ENCODE data around the gene PXMP2.
"Not testable (repeated sequence)": the region's sequence is repeated elsewhere in the genome, so short reads cannot be mapped to it uniquely, and the experiment has no call there.

Gene PXMP2

DNA sequence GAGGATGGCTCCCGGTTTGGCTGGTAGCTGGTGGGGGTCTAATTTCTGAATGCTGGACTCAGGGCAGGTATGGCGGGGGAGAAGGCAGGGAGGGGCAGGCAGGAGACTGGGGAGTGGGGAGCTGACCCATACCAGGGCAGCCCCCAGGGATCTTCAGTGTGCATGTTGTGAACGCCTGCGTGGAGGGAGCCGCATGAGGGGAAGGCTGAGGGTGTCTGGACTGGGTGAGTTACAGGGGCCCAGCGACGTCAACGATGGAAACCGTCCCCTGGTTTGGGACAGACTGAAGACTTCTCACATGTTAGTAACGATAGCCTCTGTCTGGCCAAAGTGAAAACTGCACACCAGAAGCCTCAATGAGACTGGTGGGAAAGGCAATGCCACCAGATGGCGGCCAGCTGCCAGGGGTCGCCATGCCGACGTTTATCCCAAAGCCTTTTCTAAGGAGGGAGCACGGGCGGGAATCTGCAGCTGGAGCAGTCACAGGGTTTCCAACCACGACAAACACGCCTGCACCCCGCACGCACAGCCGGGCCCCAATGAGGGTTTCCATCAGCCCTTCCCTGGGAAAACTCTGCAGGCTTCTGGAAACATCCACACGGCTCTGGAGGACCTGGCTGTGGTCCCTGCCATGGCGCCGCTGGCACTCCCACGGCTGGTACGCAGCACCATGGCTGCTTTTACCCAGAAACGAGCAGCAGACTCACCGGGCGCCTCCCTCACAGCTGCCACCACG lies 37.3 kb downstream of the PXMP2 start:
- DNase-seq = no peak

DNA sequence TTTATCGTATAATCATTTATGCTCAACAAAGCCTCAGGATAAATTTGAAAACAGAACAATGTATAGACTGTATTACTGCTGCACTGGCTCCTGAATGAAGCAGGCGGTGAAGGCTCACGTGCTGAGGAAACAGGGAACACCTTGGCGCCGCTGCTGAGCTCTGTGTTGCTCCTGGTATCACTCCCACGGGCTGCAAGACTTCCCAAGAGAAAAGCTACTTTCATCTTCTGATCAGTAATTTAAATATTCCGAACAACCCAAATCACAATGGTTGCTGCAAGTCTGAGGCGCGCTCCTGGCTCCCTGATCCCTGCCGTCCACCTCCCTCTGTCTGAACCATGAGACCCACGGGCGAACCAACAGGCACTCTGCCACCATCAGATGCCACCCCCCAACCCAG lies 39.0 kb downstream of the PXMP2 start:
- DNase-seq = no peak

DNA sequence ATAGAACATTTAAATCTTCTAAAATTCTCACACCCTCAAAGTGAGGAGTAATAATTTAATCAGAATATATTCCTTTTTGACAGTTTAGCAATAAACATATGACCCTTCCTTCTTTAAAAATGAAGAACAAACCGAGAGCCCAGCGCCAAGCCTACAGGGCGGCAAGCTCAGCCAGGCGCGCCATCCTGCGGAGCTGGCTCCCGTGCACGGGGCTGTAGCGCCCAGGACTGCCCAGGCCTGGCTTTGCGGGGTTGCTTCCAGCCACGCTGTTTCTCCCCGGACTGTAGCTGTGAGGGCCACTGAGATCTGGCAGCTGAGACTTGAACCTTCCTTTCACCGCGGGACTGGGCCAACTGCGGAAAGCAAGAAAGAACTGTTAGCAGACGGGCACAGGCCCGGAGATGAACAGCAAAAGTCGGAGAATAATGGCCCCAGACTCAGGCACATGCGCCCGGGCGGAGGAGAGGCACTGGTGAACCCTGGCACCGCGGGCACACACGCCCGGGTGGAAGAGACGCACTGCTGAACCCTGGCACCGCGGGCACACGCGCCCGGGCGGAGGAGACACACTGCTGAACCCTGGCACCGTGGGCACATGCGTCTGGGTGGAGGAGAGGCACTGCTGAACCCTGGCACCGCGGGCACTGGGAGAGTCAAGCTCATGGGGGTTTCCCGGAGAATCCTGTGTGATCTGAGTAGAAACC lies 39.9 kb downstream of the PXMP2 start:
- DNase-seq = no peak

DNA sequence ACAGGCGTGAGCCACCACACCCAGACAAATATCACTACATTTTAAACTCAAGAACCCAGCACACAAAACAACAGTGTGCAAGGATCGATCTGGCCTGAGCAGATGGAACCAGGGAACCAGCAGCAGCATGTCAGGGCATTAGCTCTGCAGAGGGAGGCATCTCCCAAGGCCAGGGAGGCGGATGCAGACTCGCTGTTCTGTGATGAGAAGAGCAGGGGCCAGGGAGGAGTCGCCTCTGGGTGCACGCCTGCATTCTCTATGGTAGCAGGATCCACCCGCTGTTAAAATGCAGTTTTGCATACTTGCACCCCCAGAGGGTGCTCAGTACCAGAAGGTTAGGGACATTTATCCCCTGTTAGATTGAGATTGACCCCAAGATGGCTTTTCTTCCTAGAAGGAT lies 41.1 kb downstream of the PXMP2 start:
- no peak for DNase-seq

DNA sequence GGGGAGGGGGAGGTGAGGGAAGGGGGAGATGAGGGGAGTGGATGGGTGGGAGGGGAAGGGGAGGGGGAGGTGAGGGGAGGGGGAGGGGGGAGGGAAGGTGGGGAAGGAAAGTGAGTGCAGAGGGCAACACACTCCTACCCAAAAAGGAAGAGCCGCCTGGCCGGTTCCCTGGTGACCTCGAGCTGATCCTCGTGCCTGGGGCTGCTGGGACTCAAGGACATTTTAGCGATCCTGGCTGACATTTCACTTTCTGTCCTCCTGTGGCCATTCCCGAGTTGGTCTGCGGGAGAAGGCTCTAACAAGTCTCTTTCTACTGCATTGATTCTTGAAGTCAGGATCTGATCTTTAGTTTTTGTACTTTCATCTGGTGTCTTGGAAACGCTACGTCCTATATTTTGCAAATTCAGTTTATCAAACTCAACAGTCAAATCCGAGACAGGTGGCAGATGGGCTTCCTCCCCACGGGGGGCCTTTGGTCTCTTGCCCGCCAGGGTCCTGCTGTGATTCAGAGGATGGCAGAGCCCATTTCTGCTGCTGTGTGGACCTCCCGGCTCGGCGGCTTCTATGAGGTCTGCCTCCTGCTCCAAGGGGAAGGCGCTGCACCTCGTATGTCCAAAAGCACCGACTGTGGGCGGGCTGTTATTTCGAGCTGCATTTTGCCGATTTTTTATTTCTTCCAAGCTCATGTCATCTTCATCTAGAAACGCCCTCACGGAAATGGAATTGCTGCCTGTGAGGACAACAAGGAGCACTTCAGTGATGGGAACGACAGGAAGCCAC lies 42.3 kb downstream of the PXMP2 start:
- no peak for DNase-seq

DNA sequence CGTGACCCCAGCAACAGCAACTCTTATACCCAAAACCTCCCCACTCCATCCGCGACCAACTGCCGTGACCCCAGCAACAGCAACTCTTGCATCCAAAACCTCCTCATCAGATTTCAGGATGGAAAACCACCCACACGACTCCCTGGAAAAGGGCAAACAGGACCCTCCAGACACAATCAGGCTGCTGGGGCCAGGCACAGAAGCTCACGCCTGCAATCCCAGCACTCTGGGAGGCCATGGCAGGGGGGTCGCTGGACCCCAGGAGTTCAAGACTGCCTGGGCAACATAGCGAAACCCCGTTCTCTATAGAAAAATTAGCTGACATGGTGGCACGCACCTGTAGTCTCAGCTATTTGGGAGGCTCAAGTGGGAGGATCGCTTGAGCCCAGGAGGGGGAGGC lies 43.0 kb downstream of the PXMP2 start:
- no peak for DNase-seq

DNA sequence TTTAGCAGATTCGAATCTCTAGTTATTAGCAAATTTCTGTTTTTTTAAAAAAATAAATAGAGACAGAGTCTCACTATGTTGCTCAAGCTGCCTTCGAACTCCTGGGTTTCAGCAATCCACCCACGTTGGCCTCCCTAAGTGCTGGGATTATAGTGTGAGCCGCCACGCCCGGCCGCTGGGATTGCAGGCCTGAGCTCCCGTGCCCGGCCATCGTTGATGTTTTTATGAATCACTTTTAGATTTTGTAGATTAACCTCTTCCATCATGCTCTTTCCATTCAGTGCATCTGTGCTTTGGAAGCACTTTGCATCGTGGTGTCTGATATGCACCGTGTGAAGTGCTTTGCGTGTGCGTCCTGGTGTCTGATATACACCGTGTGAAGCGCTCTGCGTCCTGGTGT lies 44.2 kb downstream of the PXMP2 start:
- DNase-seq = no peak

DNA sequence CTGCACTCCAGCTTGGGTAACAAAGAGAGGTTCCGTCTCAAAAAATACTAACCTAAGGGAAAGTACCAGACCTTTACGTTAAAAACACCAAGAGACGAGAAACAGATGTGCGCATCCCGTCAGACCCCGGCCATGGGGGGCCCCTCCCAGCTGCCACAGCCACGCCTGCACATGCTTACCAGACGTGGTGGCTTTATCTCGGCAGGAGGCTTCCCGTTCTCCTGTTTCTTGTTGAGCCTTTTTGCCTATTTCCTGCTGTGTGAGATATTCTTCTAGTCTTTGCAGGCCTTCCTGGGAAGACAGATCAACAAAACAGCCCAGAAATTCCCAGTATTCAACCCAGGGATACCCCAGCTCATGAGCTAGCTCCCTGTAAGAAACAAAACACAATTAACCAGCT lies 46.8 kb downstream of the PXMP2 start:
- no peak for DNase-seq

DNA sequence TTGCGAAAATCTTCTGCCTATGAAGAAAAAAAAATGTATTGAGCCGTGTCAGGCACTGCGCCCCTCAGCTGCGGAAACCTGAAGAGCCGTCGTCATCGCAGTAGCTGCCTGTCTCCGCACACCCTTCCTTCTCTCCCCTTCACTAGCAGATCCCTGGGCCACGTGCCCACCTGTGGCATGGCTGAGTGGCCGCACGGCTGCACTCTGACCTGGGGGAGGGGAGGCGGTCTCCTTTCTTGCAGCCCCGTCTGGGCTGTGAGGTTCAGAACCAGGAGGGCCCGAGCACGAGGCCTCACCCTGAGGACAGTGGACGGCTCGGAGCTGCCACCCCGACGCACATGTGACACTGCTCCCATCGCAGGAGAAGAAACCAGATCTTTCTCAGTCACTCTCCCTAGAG lies 48.1 kb downstream of the PXMP2 start:
- DNase-seq = no peak

DNA sequence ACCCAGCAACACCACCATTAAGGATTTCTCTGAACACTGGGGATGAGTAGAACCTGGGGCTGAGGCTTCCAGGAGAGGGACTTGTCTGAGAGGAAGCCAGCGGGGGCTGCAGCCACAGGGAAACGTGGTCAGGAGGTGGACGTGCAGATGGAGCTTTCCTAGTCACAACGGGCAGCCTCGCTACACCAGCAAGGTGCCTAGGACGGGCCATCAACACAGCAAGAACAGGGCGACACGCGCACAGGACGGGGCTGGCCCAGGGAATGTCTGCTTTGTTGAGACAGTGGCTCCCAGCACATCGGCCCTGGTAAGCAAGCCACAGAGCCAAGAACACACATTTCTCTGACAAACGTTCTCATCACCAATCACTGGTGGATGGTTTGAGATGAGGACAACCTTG lies 49.0 kb downstream of the PXMP2 start:
- no peak for DNase-seq

DNA sequence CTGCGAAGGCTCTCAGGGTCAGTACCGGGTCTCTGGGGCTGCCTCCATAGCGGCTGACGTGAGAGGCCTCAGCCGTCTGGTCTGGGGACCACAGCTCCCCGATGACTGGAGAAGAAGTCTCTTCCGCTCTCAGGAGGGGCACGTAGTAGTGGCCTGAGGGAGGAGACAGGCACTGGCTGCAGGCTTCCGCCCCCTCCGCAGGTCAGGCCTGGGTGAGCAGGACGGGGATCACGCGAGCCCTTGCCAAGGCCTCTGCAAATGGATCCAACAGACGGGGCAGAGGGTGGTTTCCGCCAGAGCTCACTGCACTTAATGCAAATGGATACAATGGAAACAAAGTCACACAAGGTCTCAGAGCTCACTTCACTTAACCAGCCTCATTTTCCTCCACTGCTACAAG lies 49.5 kb downstream of the PXMP2 start:
- DNase-seq = no peak

DNA sequence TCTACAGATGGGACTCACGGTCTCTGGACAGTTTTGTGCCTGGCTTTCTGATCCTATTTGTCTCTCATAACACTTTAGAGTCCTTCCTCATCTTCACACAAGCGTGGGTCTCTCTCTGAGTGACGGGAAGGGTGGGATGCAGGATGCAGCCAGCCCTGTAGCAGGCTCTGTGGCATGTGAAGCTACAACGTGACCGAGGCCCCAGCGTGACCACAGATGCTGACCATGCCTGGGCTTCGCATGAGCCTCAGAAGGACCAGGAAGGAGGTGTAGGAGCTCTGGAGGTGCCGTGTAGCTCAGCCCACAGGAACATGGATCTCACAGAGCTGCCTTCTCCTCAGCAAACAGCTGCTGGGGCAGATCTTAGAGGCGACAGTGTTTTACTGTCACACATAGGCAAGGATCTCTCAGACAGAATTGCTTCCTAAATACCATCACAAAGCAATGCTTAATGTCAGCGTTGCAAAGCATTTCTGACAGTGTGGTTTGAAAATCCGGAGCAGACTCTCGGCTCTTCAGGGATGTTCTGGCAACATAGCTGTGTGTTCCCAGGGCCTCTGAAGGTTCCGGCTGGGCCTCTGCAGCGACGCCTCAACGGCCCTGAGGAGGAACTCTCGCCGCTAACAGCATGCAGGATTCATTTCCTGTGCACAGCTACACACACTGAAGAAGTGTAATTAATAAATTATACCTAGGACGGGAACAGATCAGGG lies 52.4 kb downstream of the PXMP2 start:
- no peak for DNase-seq

DNA sequence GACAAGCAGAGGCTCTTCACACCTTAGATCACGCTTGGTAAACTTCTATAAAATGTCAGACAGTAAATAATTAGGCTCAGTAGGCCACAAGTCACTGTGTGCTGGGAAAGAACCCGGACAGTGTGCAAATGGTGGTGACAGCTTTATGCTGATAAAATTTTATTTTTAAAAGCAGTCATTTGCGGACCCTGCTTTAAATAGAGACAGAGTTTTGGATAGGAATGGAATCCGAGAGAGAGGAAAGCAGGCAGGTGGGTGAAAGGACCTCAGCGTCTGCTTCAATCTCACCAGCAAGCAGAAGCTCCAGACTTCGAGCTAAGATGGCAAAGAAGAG lies 52.9 kb downstream of the PXMP2 start:
- no peak for DNase-seq

DNA sequence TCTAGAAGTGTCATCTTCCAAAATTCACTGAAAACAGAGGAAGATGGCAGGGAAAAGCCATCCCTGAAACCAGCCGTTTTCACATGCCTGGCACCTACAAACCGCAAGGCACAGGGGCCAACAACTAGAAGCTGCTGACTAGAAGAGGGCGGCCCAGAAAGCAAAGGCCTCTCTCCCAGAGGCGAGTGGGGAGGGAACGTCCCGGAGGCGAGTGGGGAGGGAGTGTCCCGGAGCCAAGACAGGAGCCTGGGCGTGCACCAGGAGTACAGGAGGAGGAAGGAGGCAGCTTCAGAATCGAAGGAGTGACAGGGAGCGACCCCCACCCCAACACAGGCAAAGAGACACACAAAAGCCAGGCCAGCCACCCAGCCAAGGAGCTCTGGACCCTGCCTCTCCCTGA lies 53.3 kb downstream of the PXMP2 start:
- DNase-seq = no peak

DNA sequence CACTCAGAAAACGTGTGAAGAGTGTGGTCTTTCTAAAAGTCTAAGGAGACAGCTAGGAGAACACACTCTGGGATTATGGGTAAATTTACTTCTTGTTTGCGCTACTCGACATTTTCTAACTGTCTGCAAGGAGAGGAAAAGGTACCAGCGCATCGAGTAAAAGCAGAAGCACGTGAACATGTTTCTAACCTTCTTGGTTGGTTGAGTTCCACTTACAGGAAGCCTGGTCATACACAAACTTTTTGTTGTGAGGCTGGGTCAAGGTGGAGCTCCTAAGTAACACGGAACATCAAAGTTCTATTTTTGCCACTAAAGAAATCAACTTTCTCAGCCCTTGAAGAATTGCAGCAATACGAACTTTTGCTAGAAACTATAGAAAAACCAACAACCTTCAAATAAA lies 54.2 kb downstream of the PXMP2 start:
- no peak for DNase-seq

DNA sequence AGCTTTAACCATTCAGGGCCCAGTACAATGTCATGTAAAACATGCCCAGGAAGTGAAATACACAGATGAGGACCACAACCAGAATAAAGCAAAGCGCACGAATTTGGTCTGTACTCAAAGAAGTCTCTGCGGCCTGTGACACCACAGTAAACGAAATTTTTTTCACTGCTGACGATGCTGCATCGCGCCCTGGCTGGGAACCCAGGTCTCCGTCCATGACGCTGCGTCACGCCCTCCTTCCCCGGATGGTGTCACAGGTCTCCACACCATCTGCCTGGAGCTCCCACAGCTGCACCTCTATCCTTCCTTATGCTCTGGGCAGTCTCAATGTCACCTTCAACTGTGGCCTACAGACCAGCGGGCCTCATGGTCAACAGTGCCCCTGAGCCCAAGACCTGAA lies 56.4 kb downstream of the PXMP2 start:
- DNase-seq = no peak

DNA sequence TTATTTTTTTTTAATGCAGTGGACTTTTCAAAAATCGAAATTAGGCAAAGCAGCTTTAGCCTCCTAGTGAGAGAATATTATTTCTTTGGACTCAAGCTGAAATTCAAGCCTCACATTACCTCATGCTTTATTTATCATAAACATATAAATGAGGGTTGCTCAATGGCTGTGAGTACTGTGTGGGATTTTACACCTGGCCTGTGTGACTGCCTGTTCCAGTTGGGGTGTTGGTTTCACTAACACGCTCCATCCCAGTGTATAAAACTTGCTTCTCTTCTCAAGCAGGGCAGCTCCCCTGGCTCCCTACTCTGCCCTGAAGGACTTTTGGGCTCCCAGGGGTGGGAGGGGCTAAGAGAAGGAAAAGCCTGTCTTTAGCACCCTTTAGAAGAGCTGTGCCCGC lies 59.2 kb downstream of the PXMP2 start:
- no peak for DNase-seq

DNA sequence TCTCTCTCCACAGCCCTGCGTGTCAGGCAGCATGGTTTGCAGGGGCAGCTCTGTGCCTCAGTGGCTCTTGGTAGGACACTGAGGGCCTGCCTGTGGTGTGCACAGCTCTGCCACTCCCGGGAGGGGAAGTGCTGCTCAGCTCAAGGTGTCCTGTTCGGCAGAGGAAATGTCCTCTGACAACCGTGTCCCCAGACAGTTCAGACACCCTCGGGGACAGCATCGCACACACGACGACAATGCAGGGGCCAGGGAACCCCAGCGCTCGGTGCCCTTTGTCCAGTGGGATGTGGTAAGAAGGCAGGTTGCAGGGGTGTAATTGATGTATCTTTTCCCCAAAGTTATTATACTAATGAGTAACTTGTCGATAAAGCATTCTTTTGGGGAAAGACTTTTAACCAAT lies 60.0 kb downstream of the PXMP2 start:
- no peak for DNase-seq

DNA sequence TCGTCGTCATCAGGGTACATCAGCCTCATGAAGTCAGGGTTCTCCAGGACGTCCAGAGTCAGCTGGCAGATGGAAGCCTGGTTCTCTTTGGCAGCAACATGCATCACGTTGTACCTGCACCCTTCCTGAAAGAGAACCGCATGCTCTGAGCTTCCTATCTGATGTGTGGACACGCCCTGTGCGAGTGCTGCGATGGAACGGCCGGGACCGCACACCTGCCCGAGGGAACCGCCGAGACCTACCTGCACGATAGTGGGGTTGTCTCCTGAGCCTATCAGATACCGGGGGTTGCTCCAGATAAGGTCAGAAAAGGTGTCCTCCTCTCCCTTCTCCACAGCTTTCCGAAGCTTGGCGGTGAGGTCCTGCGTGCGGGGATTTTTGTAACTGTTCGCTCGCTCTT lies 60.5 kb downstream of the PXMP2 start:
- DNase-seq = no peak

DNA sequence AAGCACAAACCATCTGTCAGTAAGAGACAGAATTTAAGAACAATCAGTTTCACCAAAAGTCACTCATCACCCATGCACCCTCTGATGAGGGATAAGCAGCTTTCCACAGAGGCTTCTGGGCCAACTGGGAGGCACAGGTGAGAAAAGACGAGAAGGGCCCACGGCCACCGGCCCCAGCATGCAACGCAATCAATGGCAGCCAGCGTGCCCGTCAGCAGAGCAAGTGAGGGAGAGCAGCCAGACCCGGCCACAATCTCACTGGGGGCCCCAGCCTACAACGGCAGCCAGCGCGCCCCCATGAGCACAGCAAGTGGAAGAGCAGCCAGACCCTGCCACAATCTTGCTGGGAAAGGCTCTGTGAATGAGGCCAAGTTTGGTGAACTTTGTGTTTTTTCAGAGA lies 60.9 kb downstream of the PXMP2 start:
- DNase-seq = no peak

DNA sequence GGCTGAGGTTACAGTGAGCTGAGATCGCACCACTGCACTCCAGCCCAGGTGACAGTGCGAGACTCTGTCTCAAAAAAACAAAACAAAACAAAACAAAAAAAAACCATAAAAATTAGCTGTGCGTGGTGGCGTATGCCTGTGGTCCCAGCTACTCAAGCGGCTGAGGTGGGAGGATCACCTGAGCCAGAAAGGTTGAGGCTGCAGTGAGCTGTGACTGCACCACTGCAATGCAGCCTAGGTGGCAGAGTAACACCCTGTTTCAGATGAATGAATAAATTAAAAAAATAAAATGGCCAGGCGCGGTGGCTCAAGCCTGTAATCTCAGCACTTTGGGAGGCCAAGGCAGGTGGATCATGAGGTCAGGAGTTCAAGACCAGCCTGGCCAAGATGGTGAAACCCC lies 66.3 kb downstream of the PXMP2 start:
- not testable (repeated sequence) for DNase-seq

DNA sequence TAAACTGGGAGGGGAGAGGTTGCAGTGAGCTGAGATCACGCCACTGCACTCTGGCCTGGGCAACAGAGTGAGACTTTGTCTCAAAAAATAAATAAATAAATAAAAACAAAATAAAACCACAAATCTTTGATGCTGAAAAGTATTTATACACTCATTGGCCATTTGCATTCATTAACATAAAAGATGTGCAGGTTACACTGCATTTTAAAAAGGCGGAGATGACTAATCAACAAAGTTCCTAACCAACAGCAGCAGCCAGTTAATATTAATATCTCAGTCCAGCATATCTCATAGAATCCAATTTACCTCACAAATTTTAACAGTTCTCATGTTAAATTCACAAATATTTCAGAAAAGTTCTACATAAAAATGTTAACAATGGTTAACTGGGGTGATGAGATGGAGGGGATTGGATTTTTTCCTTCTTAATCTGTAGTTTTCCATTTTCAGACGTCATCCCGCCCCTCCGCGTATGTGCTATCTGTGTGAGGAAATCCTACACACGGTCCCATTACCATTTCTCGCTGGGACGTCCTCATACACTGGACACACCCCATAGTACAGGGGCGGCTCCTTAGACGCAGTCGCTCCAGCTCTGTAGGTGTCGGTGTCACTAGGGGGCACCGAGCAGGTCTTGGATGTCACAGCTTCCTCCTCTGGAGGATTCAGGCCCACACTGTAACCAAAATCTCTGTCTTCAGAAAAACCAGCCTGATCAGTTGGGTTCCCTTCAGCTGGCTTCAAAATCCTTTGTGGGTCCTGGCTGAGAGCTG lies 67.0 kb downstream of the PXMP2 start:
- DNase-seq = no peak

All from activated CD4-positive, CD25-positive, alpha-beta regulatory T cell (primary cell).